HG03045 (cell line): Measurements from ENCODE around the gene HYLS1.
A peak's percentile ranks its signal among the peaks of the same experiment; 100 is the strongest.
"Not testable (repeated sequence)": the region's sequence is repeated elsewhere in the genome, so short reads cannot be mapped to it uniquely, and the experiment has no call there.

Source experiments
- ATAC-seq: cut with Tn5 transposase; IDR thresholded peaks from one replicate; pipeline ENCODE4 v1.9.1; 2021; ENCODE audit warnings: mild to moderate bottlenecking, moderate library complexity; ENCODE audit not compliant: unreplicated experiment

Gene HYLS1

GRCh38 chr11:125887373-125888324 is at the start of gene HYLS1:
Gene HYLS1 (plus strand): TSS chr11:125887668. CDS start chr11:125899369, 11,701 bp downstream.
- peak; percentile 93 for ATAC-seq

DNA sequence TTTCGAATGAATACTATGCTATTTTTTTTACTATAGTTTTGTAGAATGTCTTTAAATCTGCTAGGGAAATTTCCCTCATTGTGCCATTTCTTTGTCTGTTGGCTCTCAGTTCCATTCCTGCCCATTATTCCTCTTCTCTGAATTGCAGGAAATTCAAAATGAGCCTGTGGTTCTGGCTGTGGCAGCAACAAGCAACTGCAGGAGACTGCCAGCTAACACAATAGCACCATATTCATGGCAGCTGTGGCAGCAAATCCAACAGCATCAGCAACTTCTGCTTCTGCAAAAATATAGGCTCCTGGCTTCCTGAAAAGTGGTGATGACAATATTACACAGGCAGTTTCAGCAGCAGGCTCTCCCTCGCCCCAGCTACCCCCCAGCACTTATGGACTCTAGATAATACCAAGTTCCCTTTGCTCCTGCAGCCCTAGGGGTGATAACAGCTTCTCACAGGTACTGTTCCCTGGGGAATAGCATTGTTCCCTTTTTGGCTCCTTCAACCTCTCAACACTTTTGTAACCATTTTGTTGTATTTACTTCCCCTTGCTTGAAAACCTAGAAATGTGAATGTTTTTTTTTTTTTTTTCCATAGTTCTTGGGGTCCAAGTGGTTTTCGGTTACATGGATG is 45.0 kb upstream of the HYLS1 start:
- ATAC-seq, result no peak

DNA sequence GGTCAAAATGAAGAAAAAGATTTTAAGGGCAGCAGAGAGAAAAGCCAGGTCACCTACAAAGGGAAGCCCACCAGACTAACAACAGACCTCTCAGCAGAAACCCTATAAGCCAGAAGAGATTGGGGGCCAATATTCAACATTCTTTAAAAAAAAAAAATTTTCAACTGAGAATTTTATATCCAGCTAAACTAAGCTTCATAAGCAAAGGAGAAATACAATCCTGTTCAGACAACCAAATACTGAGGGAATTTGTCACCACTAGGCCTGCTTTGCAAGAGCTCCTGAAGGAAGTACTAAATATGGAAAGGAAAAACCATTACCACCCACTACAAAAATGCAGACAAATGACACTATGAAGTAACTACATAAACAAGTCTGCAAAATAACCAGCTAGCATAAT is 41.3 kb upstream of the HYLS1 start:
- ATAC-seq, result no peak

- ATAC-seq, result not testable (repeated sequence)
These were observed 29.8 kb upstream of the HYLS1 start for GRCh38 chr11:125857670-125858069.

- ATAC-seq, result not testable (repeated sequence)
These were observed 24.7 kb upstream of the HYLS1 start for GRCh38 chr11:125862786-125863185.

DNA sequence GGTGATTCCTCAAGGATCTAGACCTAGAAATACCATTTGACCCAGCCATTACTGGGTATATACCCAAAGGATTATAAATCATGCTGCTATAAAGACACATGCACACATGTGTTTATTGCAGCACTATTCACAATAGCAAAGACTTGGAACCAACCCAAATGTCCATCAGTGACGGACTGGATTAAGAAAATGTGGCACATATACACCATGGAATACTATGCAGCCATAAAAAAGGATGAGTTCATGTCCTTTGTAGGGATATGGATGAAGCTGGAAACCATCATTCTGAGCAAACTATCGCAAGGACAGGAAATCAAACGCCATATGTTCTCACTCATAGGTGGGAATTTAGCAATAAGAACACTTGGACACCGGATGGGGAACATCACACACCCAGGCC is 22.1 kb upstream of the HYLS1 start:
- not testable (repeated sequence) for ATAC-seq

GRCh38 chr11:125869521-125869920 is 17.9 kb upstream of the HYLS1 start:
- ATAC-seq, result no peak

DNA sequence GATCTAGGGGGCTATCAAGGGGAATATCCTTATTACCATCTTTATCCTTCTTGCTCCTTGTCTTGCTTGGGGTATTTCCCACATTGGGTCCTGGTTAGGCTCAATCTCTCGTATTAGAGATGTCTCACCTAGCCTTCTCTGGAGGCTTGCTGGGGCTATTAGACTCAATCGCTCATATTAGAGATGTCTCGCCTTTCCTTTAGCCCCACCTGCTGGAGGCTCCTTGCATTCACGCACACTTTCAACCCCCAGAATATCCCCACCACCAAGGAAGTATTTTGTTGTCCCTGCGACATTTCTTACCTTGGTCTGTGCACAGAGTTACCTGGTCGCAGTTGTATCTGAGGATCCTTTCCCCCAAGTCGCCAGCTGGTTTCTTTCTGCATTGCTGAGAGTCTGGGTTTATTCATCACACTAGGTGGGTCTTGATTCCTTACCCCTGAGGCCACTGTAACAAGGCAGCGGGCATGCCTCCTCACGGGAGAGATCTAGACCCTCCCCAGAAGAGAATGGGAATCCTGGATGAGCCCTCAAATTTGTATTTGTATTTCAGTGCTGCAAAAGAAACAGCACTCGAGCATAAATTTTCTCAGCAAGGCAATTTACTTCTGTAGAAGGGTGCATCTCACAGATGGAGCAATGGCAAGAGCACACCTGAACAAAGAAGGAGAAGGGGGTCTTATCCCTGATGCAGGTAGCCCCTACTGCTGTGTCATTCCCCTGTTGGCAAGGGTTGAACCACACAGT is 15.9 kb upstream of the HYLS1 start:
- no peak for ATAC-seq

DNA sequence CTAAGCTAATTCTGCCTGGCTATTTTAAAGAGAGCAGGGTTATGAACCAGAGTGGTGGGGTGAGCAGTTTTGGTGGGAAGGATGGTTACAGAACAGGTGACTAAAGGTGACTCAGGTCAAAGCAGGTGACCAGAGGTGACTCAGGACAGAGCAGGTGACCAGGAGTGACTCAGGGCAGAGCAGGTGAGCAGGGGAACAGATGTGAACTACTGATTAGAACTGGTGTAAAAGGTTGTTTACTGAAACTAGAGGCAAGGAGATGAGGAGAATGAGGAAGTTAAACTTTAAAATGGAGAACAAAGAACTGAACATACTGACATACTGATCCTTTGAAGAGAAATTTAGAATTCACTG is 15.4 kb upstream of the HYLS1 start:
- no peak for ATAC-seq

- ATAC-seq, result no peak
These were observed 13.4 kb upstream of the HYLS1 start for GRCh38 chr11:125873881-125874555.

GRCh38 chr11:125874556-125875124 is 12.8 kb upstream of the HYLS1 start:
- ATAC-seq, result peak; percentile 77

DNA sequence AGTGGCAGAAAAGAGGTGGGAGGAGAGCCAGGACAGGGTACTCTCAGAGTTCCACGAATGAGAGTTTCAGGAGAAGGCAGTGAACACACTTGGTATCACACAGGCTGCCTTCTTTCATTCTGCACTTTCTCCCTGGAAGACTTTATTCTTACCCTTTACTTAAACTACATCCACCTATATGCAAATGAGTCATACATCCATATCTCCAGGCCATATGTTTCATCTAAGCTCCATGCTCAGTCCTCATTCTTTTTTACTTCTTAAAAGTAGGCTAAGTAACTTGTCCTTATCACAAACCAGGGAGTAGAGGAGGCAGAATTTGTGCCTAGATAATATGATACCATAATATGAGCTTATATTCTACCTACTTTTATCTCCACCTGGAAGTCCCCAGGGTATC is 6.2 kb upstream of the HYLS1 start:
- no peak for ATAC-seq

DNA sequence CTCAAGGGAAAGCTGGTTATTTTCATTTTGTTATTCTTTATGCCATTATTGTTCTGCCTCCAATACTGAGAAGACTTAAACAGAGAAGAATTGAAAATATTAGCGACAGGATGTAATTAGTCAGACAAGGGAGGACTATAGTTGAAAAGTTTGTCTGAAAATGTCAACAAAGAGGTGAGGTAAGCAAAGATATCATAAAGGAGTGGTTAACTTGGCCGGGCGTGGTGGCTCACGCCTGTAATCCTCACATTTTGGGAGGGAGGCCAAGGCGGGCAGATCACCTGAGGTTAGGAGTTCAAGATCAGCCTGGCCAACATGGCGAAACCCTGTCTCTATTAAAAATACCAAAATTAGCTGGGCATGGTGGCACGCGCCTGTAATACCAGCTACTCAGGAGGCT is 4.1 kb upstream of the HYLS1 start:
- no peak for ATAC-seq

GRCh38 chr11:125886997-125887372 is 483 bp upstream of the HYLS1 start:
- peak; percentile 36 for ATAC-seq

DNA sequence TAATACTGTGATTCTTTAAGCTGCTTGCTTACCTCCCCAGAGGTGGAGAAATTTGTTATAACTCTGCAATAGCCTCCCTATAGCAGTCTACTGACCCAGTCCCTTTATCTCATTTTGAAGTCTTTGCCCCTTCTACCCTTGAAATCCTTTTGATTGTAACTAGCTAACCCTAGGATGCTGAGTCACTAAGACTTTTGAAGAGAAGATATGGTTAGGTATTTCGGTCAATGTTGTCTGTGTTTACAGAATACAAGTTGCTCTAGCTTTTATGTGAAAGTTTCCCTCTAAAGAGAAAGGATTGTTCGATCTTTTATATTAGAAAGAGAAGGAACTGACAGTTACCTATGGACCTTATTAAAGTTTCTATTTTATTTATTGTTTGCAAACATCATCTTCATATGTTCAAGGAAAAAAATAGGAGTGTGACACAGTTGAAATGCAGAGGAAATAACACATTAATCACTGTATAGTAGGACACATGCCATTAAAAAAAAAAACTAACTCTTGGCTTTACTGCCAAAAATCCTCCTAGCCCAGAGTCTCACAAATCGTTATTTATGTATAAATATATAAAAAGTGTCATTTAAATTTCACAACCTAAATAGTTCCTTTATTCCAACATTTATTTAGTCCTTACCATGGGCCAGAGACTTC is 3.1 kb downstream of the HYLS1 start:
- ATAC-seq, result no peak

- ATAC-seq, result no peak
These were observed 4.6 kb downstream of the HYLS1 start for GRCh38 chr11:125892071-125892470.

- ATAC-seq, result no peak
These were observed 5.5 kb downstream of the HYLS1 start for GRCh38 chr11:125892994-125893393.

GRCh38 chr11:125901872-125902271 is 14.4 kb downstream of the HYLS1 start:
- ATAC-seq, result no peak

DNA sequence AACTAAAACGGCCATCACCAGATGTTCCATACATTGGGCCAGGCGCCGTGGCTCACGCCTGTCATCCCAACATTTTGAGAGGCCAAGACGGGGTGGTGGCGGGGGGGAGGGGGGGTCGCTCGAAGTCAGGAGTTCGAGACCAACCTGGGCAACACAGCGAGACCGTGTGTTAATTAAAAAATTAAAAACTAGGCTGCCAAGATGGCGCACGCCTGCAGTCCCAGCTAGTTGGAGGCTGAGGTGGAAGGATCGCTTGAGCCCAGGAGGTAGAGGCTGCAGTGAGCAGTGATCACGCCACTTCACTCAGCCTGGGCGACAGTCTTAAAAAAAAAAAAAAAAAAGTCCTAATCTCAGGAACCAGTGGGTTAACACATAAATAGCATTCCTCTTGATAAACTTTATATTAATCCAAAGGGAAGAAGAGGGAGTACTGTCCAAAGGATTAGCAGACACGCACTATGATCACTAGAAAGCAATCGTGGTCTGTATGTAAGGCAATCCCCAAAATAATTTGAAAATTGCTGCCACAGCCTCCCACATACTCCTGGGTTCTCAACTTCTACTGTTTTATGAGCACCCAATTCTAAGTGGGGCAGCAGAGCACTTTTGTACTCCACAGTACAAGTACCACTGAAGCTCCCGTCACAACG is 14.9 kb downstream of the HYLS1 start:
- no peak for ATAC-seq
